Measurements from ENCODE around the gene AP2A2.

DNA sequence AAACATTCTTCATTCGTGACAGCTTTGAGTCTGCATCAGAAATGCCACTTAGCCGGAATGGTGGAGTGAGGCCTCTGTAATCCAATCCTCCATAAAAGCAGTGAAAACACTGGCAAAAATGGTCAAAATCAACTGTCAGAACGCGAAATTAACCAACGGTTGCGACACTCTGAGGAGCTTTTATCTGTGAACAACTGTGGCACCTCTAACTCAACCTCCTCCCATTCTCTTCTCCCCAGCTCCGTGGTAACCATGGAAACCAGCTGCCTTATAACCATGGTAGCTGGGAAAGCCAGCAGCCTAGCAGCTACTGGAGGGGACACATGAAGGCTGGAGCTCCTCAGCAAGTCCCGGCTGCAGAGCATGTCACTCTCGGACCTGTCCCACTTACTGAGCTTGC, 20.3 kb downstream of the AP2A2 start:
- TF ChIP-seq, protein P1, sequence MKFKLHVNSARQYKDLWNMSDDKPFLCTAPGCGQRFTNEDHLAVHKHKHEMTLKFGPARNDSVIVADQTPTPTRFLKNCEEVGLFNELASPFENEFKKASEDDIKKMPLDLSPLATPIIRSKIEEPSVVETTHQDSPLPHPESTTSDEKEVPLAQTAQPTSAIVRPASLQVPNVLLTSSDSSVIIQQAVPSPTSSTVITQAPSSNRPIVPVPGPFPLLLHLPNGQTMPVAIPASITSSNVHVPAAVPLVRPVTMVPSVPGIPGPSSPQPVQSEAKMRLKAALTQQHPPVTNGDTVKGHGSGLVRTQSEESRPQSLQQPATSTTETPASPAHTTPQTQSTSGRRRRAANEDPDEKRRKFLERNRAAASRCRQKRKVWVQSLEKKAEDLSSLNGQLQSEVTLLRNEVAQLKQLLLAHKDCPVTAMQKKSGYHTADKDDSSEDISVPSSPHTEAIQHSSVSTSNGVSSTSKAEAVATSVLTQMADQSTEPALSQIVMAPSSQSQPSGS (CRISPR knock-in tag; IDR thresholded peaks at IDR 0.05; ENCODE audit: borderline replicate concordance, low read depth), result no peak
- no peak for TF ChIP-seq CTCF (IDR thresholded peaks at IDR 0.05)
- TF ChIP-seq FOXJ3 (CRISPR knock-in tag; IDR thresholded peaks at IDR 0.05; ENCODE audit: borderline replicate concordance), result no peak
- TF ChIP-seq SP1 (CRISPR knock-in tag; conservative IDR thresholded peaks at IDR 0.05), result no peak
- TF ChIP-seq, protein P2, sequence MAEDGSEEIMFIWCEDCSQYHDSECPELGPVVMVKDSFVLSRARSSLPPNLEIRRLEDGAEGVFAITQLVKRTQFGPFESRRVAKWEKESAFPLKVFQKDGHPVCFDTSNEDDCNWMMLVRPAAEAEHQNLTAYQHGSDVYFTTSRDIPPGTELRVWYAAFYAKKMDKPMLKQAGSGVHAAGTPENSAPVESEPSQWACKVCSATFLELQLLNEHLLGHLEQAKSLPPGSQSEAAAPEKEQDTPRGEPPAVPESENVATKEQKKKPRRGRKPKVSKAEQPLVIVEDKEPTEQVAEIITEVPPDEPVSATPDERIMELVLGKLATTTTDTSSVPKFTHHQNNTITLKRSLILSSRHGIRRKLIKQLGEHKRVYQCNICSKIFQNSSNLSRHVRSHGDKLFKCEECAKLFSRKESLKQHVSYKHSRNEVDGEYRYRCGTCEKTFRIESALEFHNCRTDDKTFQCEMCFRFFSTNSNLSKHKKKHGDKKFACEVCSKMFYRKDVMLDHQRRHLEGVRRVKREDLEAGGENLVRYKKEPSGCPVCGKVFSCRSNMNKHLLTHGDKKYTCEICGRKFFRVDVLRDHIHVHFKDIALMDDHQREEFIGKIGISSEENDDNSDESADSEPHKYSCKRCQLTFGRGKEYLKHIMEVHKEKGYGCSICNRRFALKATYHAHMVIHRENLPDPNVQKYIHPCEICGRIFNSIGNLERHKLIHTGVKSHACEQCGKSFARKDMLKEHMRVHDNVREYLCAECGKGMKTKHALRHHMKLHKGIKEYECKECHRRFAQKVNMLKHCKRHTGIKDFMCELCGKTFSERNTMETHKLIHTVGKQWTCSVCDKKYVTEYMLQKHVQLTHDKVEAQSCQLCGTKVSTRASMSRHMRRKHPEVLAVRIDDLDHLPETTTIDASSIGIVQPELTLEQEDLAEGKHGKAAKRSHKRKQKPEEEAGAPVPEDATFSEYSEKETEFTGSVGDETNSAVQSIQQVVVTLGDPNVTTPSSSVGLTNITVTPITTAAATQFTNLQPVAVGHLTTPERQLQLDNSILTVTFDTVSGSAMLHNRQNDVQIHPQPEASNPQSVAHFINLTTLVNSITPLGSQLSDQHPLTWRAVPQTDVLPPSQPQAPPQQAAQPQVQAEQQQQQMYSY (CRISPR knock-in tag; IDR thresholded peaks at IDR 0.05), result no peak
- no peak for TF ChIP-seq RORB (CRISPR knock-in tag; IDR thresholded peaks at IDR 0.05)

Data from WTC11 (cell line).